GM12801 (cell line): ENCODE data around the gene TICAM2.

Source experiments
- TF ChIP-seq, protein P1 (sequence below): IDR thresholded peaks from one replicate; pipeline ENCODE4 v1.5.1; 2011; ENCODE audit warnings: control low read depth; ENCODE audit not compliant: insufficient read length; ENCODE audit errors: extremely low read depth

Gene TICAM2

DNA sequence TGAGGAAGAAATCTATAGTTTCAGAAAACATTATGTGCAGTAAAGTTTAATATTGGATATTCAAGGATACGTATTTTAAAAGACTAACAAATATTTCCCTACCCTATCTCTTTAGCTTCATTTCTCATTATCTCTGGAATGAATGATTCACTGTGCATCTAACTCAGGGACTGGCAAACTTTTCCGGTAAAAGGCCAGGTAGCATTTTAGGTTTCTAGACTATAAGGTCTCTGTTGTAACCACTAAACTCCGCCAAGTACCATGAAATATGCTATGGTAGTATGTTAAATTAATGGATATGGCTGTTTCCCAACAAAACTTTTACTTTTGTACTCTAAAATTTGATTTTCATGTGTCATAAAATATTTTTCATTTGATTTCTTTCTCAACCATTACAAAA is 70.9 kb downstream of the TICAM2 start:
- TF ChIP-seq, protein P1, sequence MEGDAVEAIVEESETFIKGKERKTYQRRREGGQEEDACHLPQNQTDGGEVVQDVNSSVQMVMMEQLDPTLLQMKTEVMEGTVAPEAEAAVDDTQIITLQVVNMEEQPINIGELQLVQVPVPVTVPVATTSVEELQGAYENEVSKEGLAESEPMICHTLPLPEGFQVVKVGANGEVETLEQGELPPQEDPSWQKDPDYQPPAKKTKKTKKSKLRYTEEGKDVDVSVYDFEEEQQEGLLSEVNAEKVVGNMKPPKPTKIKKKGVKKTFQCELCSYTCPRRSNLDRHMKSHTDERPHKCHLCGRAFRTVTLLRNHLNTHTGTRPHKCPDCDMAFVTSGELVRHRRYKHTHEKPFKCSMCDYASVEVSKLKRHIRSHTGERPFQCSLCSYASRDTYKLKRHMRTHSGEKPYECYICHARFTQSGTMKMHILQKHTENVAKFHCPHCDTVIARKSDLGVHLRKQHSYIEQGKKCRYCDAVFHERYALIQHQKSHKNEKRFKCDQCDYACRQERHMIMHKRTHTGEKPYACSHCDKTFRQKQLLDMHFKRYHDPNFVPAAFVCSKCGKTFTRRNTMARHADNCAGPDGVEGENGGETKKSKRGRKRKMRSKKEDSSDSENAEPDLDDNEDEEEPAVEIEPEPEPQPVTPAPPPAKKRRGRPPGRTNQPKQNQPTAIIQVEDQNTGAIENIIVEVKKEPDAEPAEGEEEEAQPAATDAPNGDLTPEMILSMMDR = no peak

- TF ChIP-seq, protein P1 = no peak
Observed at GRCh38 chr5:115530426-115530825, 71.9 kb downstream of the TICAM2 start.
